Measurements from ENCODE around the gene COL9A1. TPM values are rescaled to one million over a fixed set of nuclear protein-coding genes. Genes with fewer than 3 reads are reported as not detected.

COL9A1 gene
- total RNA-seq, 1 experiment from 2014 or later = 7.8 TPM

DNA sequence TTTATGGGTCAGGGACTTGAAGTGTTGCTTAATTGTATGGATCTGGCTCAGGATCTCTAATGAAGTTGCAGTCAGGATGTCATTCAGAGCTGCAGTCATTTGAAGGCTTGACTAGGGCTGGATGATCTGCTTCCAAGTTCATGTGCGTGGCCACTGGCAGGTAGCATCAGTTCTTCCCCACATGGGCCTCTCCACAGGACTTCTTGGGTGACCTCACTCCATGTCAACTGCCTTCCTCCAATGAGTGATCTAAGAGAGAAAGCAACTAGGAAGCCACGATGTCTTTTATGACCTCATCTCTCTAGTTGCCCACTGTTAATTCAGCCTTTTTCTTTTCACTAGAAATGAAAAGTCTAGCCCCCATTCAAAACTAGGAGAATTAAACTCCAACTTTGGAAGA lies 104.1 kb downstream of the COL9A1 start:
- H4K5ac ChIP-seq (ENCODE audit: insufficient read length, low read depth, low read length) = no peak overlapping the region
- no peak overlapping the region for H4K8ac ChIP-seq (replicated peaks; ENCODE audit: insufficient read length, low read depth, low read length)
- no peak overlapping the region for H4K91ac ChIP-seq (ENCODE audit: insufficient read length, low read depth, low read length)
- peaks cover 5% of the 10 kb centered on the region; the same call in 1 of the 2 replicates for H3K4me1 ChIP-seq (ENCODE audit: insufficient read depth, low read length)
- TF ChIP-seq, protein P1, sequence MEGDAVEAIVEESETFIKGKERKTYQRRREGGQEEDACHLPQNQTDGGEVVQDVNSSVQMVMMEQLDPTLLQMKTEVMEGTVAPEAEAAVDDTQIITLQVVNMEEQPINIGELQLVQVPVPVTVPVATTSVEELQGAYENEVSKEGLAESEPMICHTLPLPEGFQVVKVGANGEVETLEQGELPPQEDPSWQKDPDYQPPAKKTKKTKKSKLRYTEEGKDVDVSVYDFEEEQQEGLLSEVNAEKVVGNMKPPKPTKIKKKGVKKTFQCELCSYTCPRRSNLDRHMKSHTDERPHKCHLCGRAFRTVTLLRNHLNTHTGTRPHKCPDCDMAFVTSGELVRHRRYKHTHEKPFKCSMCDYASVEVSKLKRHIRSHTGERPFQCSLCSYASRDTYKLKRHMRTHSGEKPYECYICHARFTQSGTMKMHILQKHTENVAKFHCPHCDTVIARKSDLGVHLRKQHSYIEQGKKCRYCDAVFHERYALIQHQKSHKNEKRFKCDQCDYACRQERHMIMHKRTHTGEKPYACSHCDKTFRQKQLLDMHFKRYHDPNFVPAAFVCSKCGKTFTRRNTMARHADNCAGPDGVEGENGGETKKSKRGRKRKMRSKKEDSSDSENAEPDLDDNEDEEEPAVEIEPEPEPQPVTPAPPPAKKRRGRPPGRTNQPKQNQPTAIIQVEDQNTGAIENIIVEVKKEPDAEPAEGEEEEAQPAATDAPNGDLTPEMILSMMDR (conservative IDR thresholded peaks at IDR 0.05) = no peak
- H3K56ac ChIP-seq (ENCODE audit: insufficient read length, low read depth, low read length) = no peak overlapping the region
- no peak overlapping the region for H3T11ph ChIP-seq (ENCODE audit: low read length)
- H3K4me3 Mint-ChIP-seq = no peak overlapping the region
- no peak overlapping the region for H3K27ac Mint-ChIP-seq
- H2BK5ac ChIP-seq (ENCODE audit: insufficient read length, low read length) = no peak overlapping the region
- H3K79me1 ChIP-seq (ENCODE audit: insufficient read depth, low read depth, low read length, poor library complexity, severe bottlenecking) = no peaks in the 10 kb centered on the region
- WGBS (ENCODE audit: extremely low coverage, insufficient read length, low lambda C conversion rate) = no CpG with 5 or more reads among the region's 2 CpGs
- no peak overlapping the region for H2AK5ac ChIP-seq (ENCODE audit: insufficient read length, low read length)
- peaks cover 6 to 9% of the 10 kb centered on the region in 2 experiments; a peak in 3 of 4 replicates for H3K4me1 Mint-ChIP-seq
- H3K9ac ChIP-seq (ENCODE audit: extremely low read depth, insufficient read length, low read length) = no peak overlapping the region
- H3K79me2 ChIP-seq (ENCODE audit: insufficient read depth, low read length) = no peaks in the 10 kb centered on the region
- no peak overlapping the region for H3K4ac ChIP-seq (ENCODE audit: low read depth, low read length)
- no peaks in the 10 kb centered on the region for H3K27me3 ChIP-seq (ENCODE audit: insufficient read depth, low read length)
- no peak for DNase-seq
- no peaks in the 10 kb centered on the region for H3K9me3 Mint-ChIP-seq
- no peak overlapping the region for H3K4me2 ChIP-seq (ENCODE audit: insufficient read depth, insufficient read length, low read length)
- no peak overlapping the region for H2BK12ac ChIP-seq (ENCODE audit: insufficient read length, low read depth, low read length)
- H2BK120ac ChIP-seq (ENCODE audit: low read depth, low read length, poor library complexity, severe bottlenecking) = no peak overlapping the region
- no peaks in the 10 kb centered on the region for H3K36me3 Mint-ChIP-seq (ENCODE audit: insufficient read depth in 1 of 3, low read depth in 3 of 3)
- H2AFZ ChIP-seq (ENCODE audit: low read length) = no peak overlapping the region
- no peak overlapping the region for H2BK20ac ChIP-seq (ENCODE audit: low read depth, low read length, poor library complexity, severe bottlenecking)
- no peaks in the 10 kb centered on the region for H3K23me2 ChIP-seq (ENCODE audit: insufficient read length, low read depth, low read length, poor library complexity, severe bottlenecking)
- no peaks in the 10 kb centered on the region for H3K9me3 ChIP-seq (ENCODE audit: control insufficient read depth, low read depth, low read length)
- no peak overlapping the region for H3K14ac ChIP-seq (ENCODE audit: insufficient read depth, low read length)
- H3K18ac ChIP-seq (ENCODE audit: insufficient read length, low read depth, low read length) = no peak overlapping the region
- H3K27me3 Mint-ChIP-seq (ENCODE audit: low read depth) = no peaks in the 10 kb centered on the region; the same call in 1 of the 2 replicates
- no peaks in the 10 kb centered on the region for H4K20me1 ChIP-seq (ENCODE audit: control insufficient read depth, insufficient read depth, insufficient read length)
- no peak overlapping the region for H2BK15ac ChIP-seq (ENCODE audit: low read depth, low read length)
- no peak overlapping the region for H3K27ac ChIP-seq (ENCODE audit: insufficient read length, low read depth, low read length)
- no peak overlapping the region for H3K23ac ChIP-seq (ENCODE audit: insufficient read length, low read depth, low read length)

All from H9 (cell line).